Upper lobe of left lung (tissue), 6 donors: ENCODE results near the gene B4GALNT1. TPM values are rescaled to one million over a fixed set of nuclear protein-coding genes. Genes with fewer than 3 reads are reported as not detected.

ENCODE experiments used
- ATAC-seq, 2 donors: fragments of 200-7000 bp; cut with Tn5 transposase; one replicate each; pipeline ENCODE4 v1.9.1; 2022; ENCODE audit warnings: mild to moderate bottlenecking in 2 of 2, moderate library complexity in 2 of 2; ENCODE audit not compliant: low FRiP score in 2 of 2
- DNase-seq, 2 donors: peaks; one replicate each; pipeline ENCODE4 v3.0.0-alpha.2; 2019 to 2020
- H3K27ac ChIP-seq, 4 donors: fragments of 200-600 bp; sonication (generic); one replicate each; pipeline ENCODE4 v1.5.1; 2016 to 2019
- H3K27me3 ChIP-seq, 4 donors: fragments of 200-600 bp; sonication (generic); one replicate each; pipeline ENCODE4 v1.5.1; 2017 to 2019
- H3K36me3 ChIP-seq, 4 donors: fragments of 200-600 bp; sonication (generic); one replicate each; pipeline ENCODE4 v1.5.1; 2016 to 2019
- H3K4me1 ChIP-seq, 4 donors: fragments of 200-600 bp; sonication (generic); one replicate each; pipeline ENCODE4 v1.5.1; 2018 to 2019
- H3K4me3 ChIP-seq, 4 donors: fragments of 200-600 bp; sonication (generic); one replicate each; pipeline ENCODE4 v1.5.1; 2017 to 2019; ENCODE audit warnings: mild to moderate bottlenecking in 2 of 4, moderate library complexity in 1 of 4
- H3K9me3 ChIP-seq, 4 donors: fragments of 200-600 bp; sonication (generic); one replicate each; pipeline ENCODE4 v1.5.1; 2018 to 2019
- CTCF ChIP-seq, 6 experiments: fragments of 450-650 bp in 4 of 6; fragments of 200-600 bp in 2 of 6; sonication (generic) in 2 of 6; IDR thresholded peaks; one replicate each; pipeline ENCODE4 v1.5.1; 2016 to 2019; ENCODE audit warnings: antibody characterized with exemption in 6 of 6
- EP300 ChIP-seq, 4 donors: sonication (generic); formaldehyde crosslinking; IDR thresholded peaks; one replicate each; pipeline ENCODE4 v1.5.1; 2017; ENCODE audit warnings: antibody characterized with exemption in 4 of 4, control low read depth in 2 of 4
- POLR2A ChIP-seq, 4 donors: fragments of 450-650 bp; IDR thresholded peaks; one replicate each; pipeline ENCODE4 v1.5.1; 2016 to 2017; ENCODE audit warnings: antibody characterized with exemption in 4 of 4, mild to moderate bottlenecking in 2 of 4
- POLR2AphosphoS5 ChIP-seq, 2 donors: sonication (generic); formaldehyde crosslinking; IDR thresholded peaks; one replicate each; pipeline ENCODE4 v1.5.1; 2017; ENCODE audit warnings: antibody characterized with exemption in 2 of 2
- WGBS, 2 donors: methylation state at CpG; one replicate each; pipeline ENCODE4 v1.1.5; 2017 to 2018; 5-methylcytosine and 5-hydroxymethylcytosine counted together
- total RNA-seq, 6 donors: library from RNA; depleted of rRNA in 4 of 6; stranded (reverse); fragments of >200 nt in 4 of 6; gene quantifications; one replicate each; pipeline versions ENCODE4 v1.1.0 to v1.2.1, GENCODE V29; 2016 to 2021
- donor health status: DM: no; HTN: no; CAD: no; lungs with moderate emphysema.
- donor health status: DM: no; HTN: yes; CAD: no; lungs with severe emphysema.

Gene B4GALNT1
- total RNA-seq, 6 donors from 2014 or later = under 0.01 to 2.6 (median 0.80) TPM

GRCh38 chr12:57603815-57604453 lies 29.1 kb downstream of the B4GALNT1 start:
- WGBS, 2 donors = 43 to 44% methylated on average over 6 of the region's 6 CpGs
- Histone ChIP-seq H3K27me3 (peaks cover 0 to 6% (median 3%) of the 10 kb centered on the region in 4 donors), H3K4me3 (peak overlapping the region; percentile 57 to 80 (median 68)), H3K4me1 (peaks cover 11 to 29% (median 14%) of the 10 kb centered on the region in 4 donors), H3K36me3 (peaks cover 0 to 36% (median 22%) of the 10 kb centered on the region in 4 donors), H3K9me3 (no peaks in the 10 kb centered on the region), H3K27ac (peak overlapping the region; percentile 85 to 93 (median 92))
- peak in 1 of 4 donors; percentile 5 for TF ChIP-seq POLR2A (IDR thresholded peaks at IDR 0.05)
- TF ChIP-seq EP300 (IDR thresholded peaks at IDR 0.05) = no peak
- TF ChIP-seq POLR2AphosphoS5 (IDR thresholded peaks at IDR 0.05) = no peak
- no peak for TF ChIP-seq CTCF (IDR thresholded peaks at IDR 0.05)
- ATAC-seq (peak in 1 of 2 donors; percentile 49), DNase-seq (peak in 1 of 2 donors; percentile 43)

- Histone ChIP-seq H3K4me3 (no peak overlapping the region), H3K27ac (peak overlapping the region in 3 of 4 donors; percentile 63 to 93 (median 92)), H3K27me3 (peaks cover 0 to 6% (median 3%) of the 10 kb centered on the region in 4 donors), H3K9me3 (no peaks in the 10 kb centered on the region), H3K4me1 (peaks cover 11 to 29% (median 14%) of the 10 kb centered on the region in 4 donors), H3K36me3 (peaks cover 0 to 41% (median 23%) of the 10 kb centered on the region in 4 donors)
- 74% methylated on average over 2 of the region's 2 CpGs for WGBS, 2 donors
- no peak for DNase-seq
- no peak for ATAC-seq
- no peak for TF ChIP-seq POLR2AphosphoS5 (IDR thresholded peaks at IDR 0.05)
- no peak for TF ChIP-seq CTCF (IDR thresholded peaks at IDR 0.05)
- TF ChIP-seq EP300 (IDR thresholded peaks at IDR 0.05) = no peak
- no peak for TF ChIP-seq POLR2A (IDR thresholded peaks at IDR 0.05)
Observed at GRCh38 chr12:57603324-57603723, 29.7 kb downstream of the B4GALNT1 start.

- H3K4me3 ChIP-seq = no peak overlapping the region
- DNase-seq (no peak), ATAC-seq (no peak)
- peaks cover 11 to 29% (median 14%) of the 10 kb centered on the region in 4 donors for H3K4me1 ChIP-seq
- H3K27me3 ChIP-seq = peaks cover 0 to 6% (median 3%) of the 10 kb centered on the region in 4 donors
- peaks cover 0 to 49% (median 23%) of the 10 kb centered on the region in 4 donors for H3K36me3 ChIP-seq
- H3K27ac ChIP-seq = no peak overlapping the region
- H3K9me3 ChIP-seq = no peaks in the 10 kb centered on the region
- TF ChIP-seq POLR2A (IDR thresholded peaks at IDR 0.05) (no peak), POLR2AphosphoS5 (IDR thresholded peaks at IDR 0.05) (no peak), CTCF (IDR thresholded peaks at IDR 0.05) (no peak), EP300 (IDR thresholded peaks at IDR 0.05) (no peak)
Observed at GRCh38 chr12:57602544-57602943, 30.5 kb downstream of the B4GALNT1 start.

- H3K4me3 ChIP-seq = no peak overlapping the region
- DNase-seq = no peak
- H3K27me3 ChIP-seq = peaks cover 0 to 6% (median 3%) of the 10 kb centered on the region in 4 donors
- TF ChIP-seq POLR2A (IDR thresholded peaks at IDR 0.05) (no peak), EP300 (IDR thresholded peaks at IDR 0.05) (no peak), POLR2AphosphoS5 (IDR thresholded peaks at IDR 0.05) (no peak), CTCF (IDR thresholded peaks at IDR 0.05) (no peak)
- H3K27ac ChIP-seq = no peak overlapping the region
- peaks cover 6 to 22% (median 10%) of the 10 kb centered on the region in 4 donors for H3K4me1 ChIP-seq
- no peak for ATAC-seq
- WGBS, 2 donors = 68 to 75% methylated on average over 2 of the region's 2 CpGs
- H3K36me3 ChIP-seq = peaks cover 0 to 66% (median 35%) of the 10 kb centered on the region in 4 donors
- H3K9me3 ChIP-seq = no peaks in the 10 kb centered on the region
Observed at GRCh38 chr12:57600395-57600794, 32.6 kb downstream of the B4GALNT1 start.
